OCI-LY3 (cell line): ENCODE results near the gene CALD1.

Experiments used
- H2AFZ ChIP-seq: fragments of 200-600, 300-600 bp; shearing (Covaris generic); 2 replicates; pipeline ENCODE4 v1.6.0; 2014; ENCODE audit warnings: antibody characterized with exemption, low read depth, low read length
- H3K27ac ChIP-seq: fragments of 200-600, 300-600 bp; sonication (generic); 2 replicates; pipeline ENCODE4 v1.5.1; 2014; ENCODE audit warnings: mild to moderate bottlenecking, low read length, moderate library complexity, mixed read lengths
- H3K27me3 ChIP-seq: fragments of 200-600, 300-600 bp; sonication (generic); 2 replicates; pipeline ENCODE4 v1.6.1; 2014; ENCODE audit warnings: low read depth, low read length, mixed read lengths
- H3K36me3 ChIP-seq: fragments of 200-600, 300-600 bp; sonication (generic); replicated peaks from 2 replicates; pipeline ENCODE3; 2014; ENCODE audit warnings: low read depth, low read length, mixed read lengths
- H3K4me1 ChIP-seq: fragments of 300-600, 200-600 bp; sonication (generic); 2 replicates; pipeline ENCODE4 v1.6.1; 2014; ENCODE audit warnings: low read length, mixed read lengths
- H3K4me2 ChIP-seq: fragments of 200-600, 300-600 bp; sonication (generic); 2 replicates; pipeline ENCODE4 v1.6.1; 2014; ENCODE audit warnings: low read length, mixed read lengths
- H3K4me3 ChIP-seq: fragments of 300-600, 200-600 bp; sonication (generic); 2 replicates; pipeline ENCODE4 v1.5.1; 2014; ENCODE audit warnings: antibody characterized with exemption, mild to moderate bottlenecking, low read length, moderate library complexity
- H3K79me2 ChIP-seq: fragments of 300-600, 200-600 bp; shearing (Covaris generic); 2 replicates; pipeline ENCODE4 v1.6.1; 2014; ENCODE audit warnings: mild to moderate bottlenecking, low read length, mixed read lengths
- H3K9ac ChIP-seq: fragments of 300-600, 200-600 bp; shearing (Covaris generic); 2 replicates; pipeline ENCODE4 v1.6.0; 2014; ENCODE audit warnings: mild to moderate bottlenecking, low read length, moderate library complexity
- H3K9me3 ChIP-seq: fragments of 200-600, 300-600 bp; shearing (Covaris generic); 2 replicates; pipeline ENCODE4 v1.6.1; 2014; ENCODE audit warnings: low read length, mixed read lengths; ENCODE audit not compliant: insufficient read depth
- H4K20me1 ChIP-seq: fragments of 200-600, 300-600 bp; sonication (generic); 2 replicates; pipeline ENCODE4 v1.6.1; 2016; ENCODE audit warnings: low read length, mixed read lengths; ENCODE audit not compliant: insufficient read depth
- CTCF ChIP-seq: fragments of 200-600, 300-600 bp; sonication (generic); IDR thresholded peaks from 2 replicates; pipeline ENCODE4 v1.5.1; 2014; ENCODE audit warnings: antibody characterized with exemption, low read length, low read depth
- EZH2phosphoT487 ChIP-seq: fragments of 200-600 bp; shearing (Covaris generic); IDR thresholded peaks from 2 replicates; pipeline ENCODE4 v1.6.1; 2018; ENCODE audit warnings: antibody characterized with exemption, mixed run types, low read depth

Gene CALD1

GRCh38 chr7:134789967-134790685, 10.7 kb downstream of the CALD1 start:
- Histone ChIP-seq H4K20me1 (no peaks in the 10 kb centered on the region), H3K9me3 (no peaks in the 10 kb centered on the region; the same call in 1 of the 2 replicates), H3K27me3 (peaks cover 34% of the 10 kb centered on the region), H2AFZ (no peak overlapping the region), H3K27ac (no peak overlapping the region), H3K79me2 (no peaks in the 10 kb centered on the region), H3K4me2 (no peak overlapping the region), H3K9ac (no peak overlapping the region), H3K36me3 (no peaks in the 10 kb centered on the region), H3K4me3 (no peak overlapping the region), H3K4me1 (no peaks in the 10 kb centered on the region)
- no peak for TF ChIP-seq CTCF
- no peak for TF ChIP-seq EZH2phosphoT487

GRCh38 chr7:134792968-134793367, 13.5 kb downstream of the CALD1 start:
- H3K36me3 ChIP-seq: no peaks in the 10 kb centered on the region
- H3K4me3 ChIP-seq: no peak overlapping the region
- H3K9ac ChIP-seq: no peak overlapping the region
- TF ChIP-seq CTCF (no peak), EZH2phosphoT487 (no peak)
- no peaks in the 10 kb centered on the region; the same call in 1 of the 2 replicates for H3K9me3 ChIP-seq
- H3K27ac ChIP-seq: no peak overlapping the region
- H3K4me2 ChIP-seq: no peak overlapping the region
- no peaks in the 10 kb centered on the region for H3K79me2 ChIP-seq
- H4K20me1 ChIP-seq: no peaks in the 10 kb centered on the region
- H3K27me3 ChIP-seq: peaks cover 20% of the 10 kb centered on the region
- H2AFZ ChIP-seq: no peak overlapping the region
- no peaks in the 10 kb centered on the region for H3K4me1 ChIP-seq

GRCh38 chr7:134795231-134795630, 15.8 kb downstream of the CALD1 start:
- H3K9ac ChIP-seq: no peak overlapping the region
- no peaks in the 10 kb centered on the region for H4K20me1 ChIP-seq
- H3K27ac ChIP-seq: no peak overlapping the region
- TF ChIP-seq CTCF (no peak), EZH2phosphoT487 (no peak)
- H3K4me2 ChIP-seq: no peak overlapping the region
- H3K4me1 ChIP-seq: no peaks in the 10 kb centered on the region
- H3K9me3 ChIP-seq: no peaks in the 10 kb centered on the region; the same call in 1 of the 2 replicates
- peaks cover 12% of the 10 kb centered on the region for H3K27me3 ChIP-seq
- H3K36me3 ChIP-seq: no peaks in the 10 kb centered on the region
- no peak overlapping the region for H2AFZ ChIP-seq
- no peak overlapping the region for H3K4me3 ChIP-seq
- H3K79me2 ChIP-seq: no peaks in the 10 kb centered on the region

GRCh38 chr7:134798155-134798554, 18.7 kb downstream of the CALD1 start:
- TF ChIP-seq EZH2phosphoT487 (no peak), CTCF (no peak)
- Histone ChIP-seq H3K9me3 (no peaks in the 10 kb centered on the region), H3K79me2 (no peaks in the 10 kb centered on the region), H3K4me2 (no peak overlapping the region), H4K20me1 (no peaks in the 10 kb centered on the region), H3K36me3 (no peaks in the 10 kb centered on the region), H3K27ac (no peak overlapping the region), H2AFZ (no peak overlapping the region), H3K9ac (no peak overlapping the region), H3K27me3 (peaks cover 16% of the 10 kb centered on the region; the same call in 1 of the 2 replicates), H3K4me3 (no peak overlapping the region), H3K4me1 (no peaks in the 10 kb centered on the region)
